Loucy (cell line): ENCODE results near the gene MALAT1.

Source experiments
- H2AFZ ChIP-seq: fragments of 200-600 bp; sonication (generic); 2 replicates; pipeline ENCODE4 v1.6.0; 2016; ENCODE audit warnings: antibody characterized with exemption, mild to moderate bottlenecking, low read length, moderate library complexity
- H3F3A ChIP-seq: fragments of 200-600 bp; 2 replicates; pipeline ENCODE4 v1.6.0; 2016; ENCODE audit warnings: antibody characterized with exemption, low read depth, mild to moderate bottlenecking
- H3K27me3 ChIP-seq: fragments of 200-600 bp; sonication (generic); 2 replicates; pipeline ENCODE4 v1.6.1; 2014; ENCODE audit warnings: low read length, mild to moderate bottlenecking; ENCODE audit not compliant: insufficient read depth, poor library complexity, severe bottlenecking
- H3K36me3 ChIP-seq: fragments of 200-600 bp; sonication (generic); 2 replicates; pipeline ENCODE4 v1.6.1; 2016; ENCODE audit warnings: low read length; ENCODE audit not compliant: insufficient read depth
- H3K4me1 ChIP-seq: fragments of 200-600 bp; sonication (generic); 2 replicates; pipeline ENCODE4 v1.5.1; 2014; ENCODE audit warnings: low read length, mild to moderate bottlenecking; ENCODE audit not compliant: insufficient read depth, poor library complexity, severe bottlenecking
- H3K4me2 ChIP-seq: fragments of 200-600 bp; sonication (generic); 2 replicates; pipeline ENCODE4 v1.6.0; 2014; ENCODE audit warnings: antibody characterized with exemption, low read length, low read depth, mild to moderate bottlenecking; ENCODE audit not compliant: poor library complexity, severe bottlenecking
- H3K4me3 ChIP-seq: fragments of 200-600 bp; sonication (generic); 2 replicates; pipeline ENCODE4 v1.5.1; 2014; ENCODE audit warnings: low read length, mild to moderate bottlenecking, mixed read lengths; ENCODE audit not compliant: poor library complexity, severe bottlenecking
- H3K79me2 ChIP-seq: fragments of 200-600 bp; sonication (generic); 2 replicates; pipeline ENCODE4 v1.6.1; 2014; ENCODE audit warnings: low read length; ENCODE audit not compliant: insufficient read depth
- H3K9ac ChIP-seq: fragments of 200-600 bp; sonication (generic); 2 replicates; pipeline ENCODE4 v1.6.0; 2014; ENCODE audit warnings: mild to moderate bottlenecking, low read depth, low read length, moderate library complexity; ENCODE audit not compliant: poor library complexity, severe bottlenecking
- H3K9me2 ChIP-seq: fragments of 200-600 bp; sonication (generic); replicated peaks from 2 replicates; pipeline ENCODE4 v1.6.1; 2016; ENCODE audit warnings: low read depth, low read length, mixed read lengths
- H3K9me3 ChIP-seq: fragments of 200-600 bp; sonication (generic); 2 replicates; pipeline ENCODE4 v1.6.1; 2014; ENCODE audit warnings: mild to moderate bottlenecking, antibody characterized with exemption, low read length, low read depth; ENCODE audit not compliant: insufficient read depth
- H4K20me1 ChIP-seq: fragments of 200-600 bp; sonication (generic); 2 replicates; pipeline ENCODE4 v1.6.0; 2014; ENCODE audit warnings: antibody characterized with exemption, low read length, mild to moderate bottlenecking; ENCODE audit not compliant: insufficient read depth, poor library complexity, severe bottlenecking
- EZH2phosphoT487 ChIP-seq: fragments of 200-600 bp; IDR thresholded peaks from 2 replicates; pipeline ENCODE4 v1.6.1; 2018; ENCODE audit warnings: antibody characterized with exemption, mild to moderate bottlenecking, moderate library complexity, borderline replicate concordance
- TF ChIP-seq, protein P1 (sequence below): fragments of 200-600 bp; sonication (generic); conservative IDR thresholded peaks from 2 replicates; pipeline ENCODE4 v1.5.1; 2014; ENCODE audit warnings: mild to moderate bottlenecking, antibody characterized with exemption, low read length

MALAT1 gene

GRCh38 chr11:65503368-65503948, 4.6 kb downstream of the MALAT1 start:
- H3K79me2 ChIP-seq = peaks cover 89% of the 10 kb centered on the region

DNA sequence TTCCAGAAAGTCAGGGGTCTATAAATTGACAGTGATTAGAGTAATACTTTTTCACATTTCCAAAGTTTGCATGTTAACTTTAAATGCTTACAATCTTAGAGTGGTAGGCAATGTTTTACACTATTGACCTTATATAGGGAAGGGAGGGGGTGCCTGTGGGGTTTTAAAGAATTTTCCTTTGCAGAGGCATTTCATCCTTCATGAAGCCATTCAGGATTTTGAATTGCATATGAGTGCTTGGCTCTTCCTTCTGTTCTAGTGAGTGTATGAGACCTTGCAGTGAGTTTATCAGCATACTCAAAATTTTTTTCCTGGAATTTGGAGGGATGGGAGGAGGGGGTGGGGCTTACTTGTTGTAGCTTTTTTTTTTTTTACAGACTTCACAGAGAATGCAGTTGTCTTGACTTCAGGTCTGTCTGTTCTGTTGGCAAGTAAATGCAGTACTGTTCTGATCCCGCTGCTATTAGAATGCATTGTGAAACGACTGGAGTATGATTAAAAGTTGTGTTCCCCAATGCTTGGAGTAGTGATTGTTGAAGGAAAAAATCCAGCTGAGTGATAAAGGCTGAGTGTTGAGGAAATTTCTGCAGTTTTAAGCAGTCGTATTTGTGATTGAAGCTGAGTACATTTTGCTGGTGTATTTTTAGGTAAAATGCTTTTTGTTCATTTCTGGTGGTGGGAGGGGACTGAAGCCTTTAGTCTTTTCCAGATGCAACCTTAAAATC, 5.3 kb downstream of the MALAT1 start:
- no peaks in the 10 kb centered on the region for H3K9me2 ChIP-seq

More at GRCh38 chr11:65503368-65503948, 4.6 kb downstream of the MALAT1 start:
- Histone ChIP-seq H3F3A (peaks cover 61% of the 10 kb centered on the region), H3K27me3 (peaks cover 48% of the 10 kb centered on the region), H2AFZ (no peak overlapping the region), H3K4me3 (peak overlapping the region; percentile 95), H3K9me2 (no peaks in the 10 kb centered on the region), H3K9ac (peak overlapping the region; percentile 100), H4K20me1 (peaks cover 86% of the 10 kb centered on the region), H3K9me3 (no peaks in the 10 kb centered on the region), H3K36me3 (peaks cover 69% of the 10 kb centered on the region), H3K4me2 (peak overlapping the region; percentile 98), H3K4me1 (peaks cover 40% of the 10 kb centered on the region)
- TF ChIP-seq, protein P1, sequence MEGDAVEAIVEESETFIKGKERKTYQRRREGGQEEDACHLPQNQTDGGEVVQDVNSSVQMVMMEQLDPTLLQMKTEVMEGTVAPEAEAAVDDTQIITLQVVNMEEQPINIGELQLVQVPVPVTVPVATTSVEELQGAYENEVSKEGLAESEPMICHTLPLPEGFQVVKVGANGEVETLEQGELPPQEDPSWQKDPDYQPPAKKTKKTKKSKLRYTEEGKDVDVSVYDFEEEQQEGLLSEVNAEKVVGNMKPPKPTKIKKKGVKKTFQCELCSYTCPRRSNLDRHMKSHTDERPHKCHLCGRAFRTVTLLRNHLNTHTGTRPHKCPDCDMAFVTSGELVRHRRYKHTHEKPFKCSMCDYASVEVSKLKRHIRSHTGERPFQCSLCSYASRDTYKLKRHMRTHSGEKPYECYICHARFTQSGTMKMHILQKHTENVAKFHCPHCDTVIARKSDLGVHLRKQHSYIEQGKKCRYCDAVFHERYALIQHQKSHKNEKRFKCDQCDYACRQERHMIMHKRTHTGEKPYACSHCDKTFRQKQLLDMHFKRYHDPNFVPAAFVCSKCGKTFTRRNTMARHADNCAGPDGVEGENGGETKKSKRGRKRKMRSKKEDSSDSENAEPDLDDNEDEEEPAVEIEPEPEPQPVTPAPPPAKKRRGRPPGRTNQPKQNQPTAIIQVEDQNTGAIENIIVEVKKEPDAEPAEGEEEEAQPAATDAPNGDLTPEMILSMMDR = no peak
- TF ChIP-seq EZH2phosphoT487 = no peak

DNA sequence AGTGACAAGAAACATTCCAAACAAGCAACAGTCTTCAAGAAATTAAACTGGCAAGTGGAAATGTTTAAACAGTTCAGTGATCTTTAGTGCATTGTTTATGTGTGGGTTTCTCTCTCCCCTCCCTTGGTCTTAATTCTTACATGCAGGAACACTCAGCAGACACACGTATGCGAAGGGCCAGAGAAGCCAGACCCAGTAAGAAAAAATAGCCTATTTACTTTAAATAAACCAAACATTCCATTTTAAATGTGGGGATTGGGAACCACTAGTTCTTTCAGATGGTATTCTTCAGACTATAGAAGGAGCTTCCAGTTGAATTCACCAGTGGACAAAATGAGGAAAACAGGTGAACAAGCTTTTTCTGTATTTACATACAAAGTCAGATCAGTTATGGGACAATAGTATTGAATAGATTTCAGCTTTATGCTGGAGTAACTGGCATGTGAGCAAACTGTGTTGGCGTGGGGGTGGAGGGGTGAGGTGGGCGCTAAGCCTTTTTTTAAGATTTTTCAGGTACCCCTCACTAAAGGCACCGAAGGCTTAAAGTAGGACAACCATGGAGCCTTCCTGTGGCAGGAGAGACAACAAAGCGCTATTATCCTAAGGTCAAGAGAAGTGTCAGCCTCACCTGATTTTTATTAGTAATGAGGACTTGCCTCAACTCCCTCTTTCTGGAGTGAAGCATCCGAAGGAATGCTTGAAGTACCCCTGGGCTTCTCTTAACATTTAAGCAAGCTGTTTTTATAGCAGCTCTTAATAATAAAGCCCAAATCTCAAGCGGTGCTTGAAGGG, 6.0 kb downstream of the MALAT1 start:
- Histone ChIP-seq H3K4me1 (peaks cover 35% of the 10 kb centered on the region), H3K27me3 (peaks cover 40% of the 10 kb centered on the region), H3K4me2 (peak overlapping the region; percentile 98), H3F3A (peaks cover 65% of the 10 kb centered on the region), H3K9me3 (no peaks in the 10 kb centered on the region), H3K36me3 (peaks cover 69% of the 10 kb centered on the region), H2AFZ (no peak overlapping the region), H4K20me1 (peaks cover 79% of the 10 kb centered on the region), H3K9me2 (no peaks in the 10 kb centered on the region), H3K4me3 (peak overlapping the region; percentile 95), H3K9ac (peak overlapping the region; percentile 100), H3K79me2 (peaks cover 78% of the 10 kb centered on the region)
- TF ChIP-seq, protein P1 = no peak
- no peak for TF ChIP-seq EZH2phosphoT487

More for the DNA sequence above, 5.3 kb downstream of the MALAT1 start:
- peaks cover 86% of the 10 kb centered on the region for H4K20me1 ChIP-seq
- peak overlapping the region; percentile 95 for H3K4me3 ChIP-seq
- H3K9me3 ChIP-seq = no peaks in the 10 kb centered on the region
- H3K4me2 ChIP-seq = peak overlapping the region; percentile 98
- H3K79me2 ChIP-seq = peaks cover 85% of the 10 kb centered on the region
- TF ChIP-seq, protein P1 = no peak
- TF ChIP-seq EZH2phosphoT487 = no peak
- peaks cover 69% of the 10 kb centered on the region for H3K36me3 ChIP-seq
- H3K9ac ChIP-seq = peak overlapping the region; percentile 100
- H3K4me1 ChIP-seq = peaks cover 38% of the 10 kb centered on the region
- H3F3A ChIP-seq = peaks cover 63% of the 10 kb centered on the region
- no peak overlapping the region for H2AFZ ChIP-seq
- peaks cover 47% of the 10 kb centered on the region for H3K27me3 ChIP-seq
